Stimulated activated CD4-positive, alpha-beta T cell treated with anti-CD3 and anti-CD28 coated beads, Interleukin-1b, Interleukin-23, amount 100 ng/mL, for 4 hours (primary cell): Measurements from ENCODE around the gene KCNIP3.

Experiments
- DNase-seq, 2 donors: peaks; one replicate each; pipeline ENCODE4 v3.0.0-alpha.2; 2020; ENCODE audit warnings: low read depth in 2 of 2

KCNIP3 gene

GRCh38 chr2:95329891-95330793 lies 33.0 kb downstream of the KCNIP3 start:
- DNase-seq = no peak

GRCh38 chr2:95330794-95331338 lies 33.7 kb downstream of the KCNIP3 start:
- no peak for DNase-seq

DNA sequence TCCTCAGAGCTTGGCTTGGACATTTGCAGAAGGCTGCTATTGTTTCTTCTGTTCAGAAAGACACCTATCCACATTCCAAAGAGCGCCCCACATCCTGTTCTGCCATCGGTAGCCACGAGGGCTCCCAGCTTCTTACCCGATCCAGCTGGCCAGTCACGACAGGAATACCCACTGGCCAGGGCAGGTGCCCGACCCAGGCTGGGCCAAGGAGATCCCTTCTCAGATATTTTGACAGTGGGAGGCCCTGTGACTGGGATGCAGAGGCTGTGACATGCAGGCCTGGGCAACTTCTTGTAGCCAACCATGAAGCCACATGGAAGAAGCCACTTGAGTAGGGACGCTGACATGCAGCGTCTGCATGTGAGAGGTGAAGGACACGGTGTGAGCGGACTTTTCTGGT lies 34.5 kb downstream of the KCNIP3 start:
- DNase-seq = no peak

DNA sequence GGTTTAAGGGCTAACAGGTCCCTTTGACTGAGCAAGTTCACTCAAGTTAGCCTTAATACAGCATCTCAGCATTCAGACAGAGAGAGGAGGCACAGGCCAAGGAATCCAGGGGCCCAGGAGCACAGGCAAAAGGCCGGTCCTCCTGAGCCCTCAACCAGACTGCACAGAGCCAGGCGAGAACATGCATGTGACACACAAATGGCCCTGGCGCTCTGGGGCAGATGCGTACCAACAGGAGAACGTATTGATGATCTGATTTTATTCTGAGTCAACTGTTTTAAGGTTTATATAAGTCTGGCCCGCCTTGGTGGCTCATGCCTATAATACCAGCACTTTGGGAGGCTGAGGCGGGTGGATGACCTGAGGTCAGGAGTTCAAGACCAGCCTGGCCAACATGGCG lies 34.9 kb downstream of the KCNIP3 start:
- DNase-seq = no peak

DNA sequence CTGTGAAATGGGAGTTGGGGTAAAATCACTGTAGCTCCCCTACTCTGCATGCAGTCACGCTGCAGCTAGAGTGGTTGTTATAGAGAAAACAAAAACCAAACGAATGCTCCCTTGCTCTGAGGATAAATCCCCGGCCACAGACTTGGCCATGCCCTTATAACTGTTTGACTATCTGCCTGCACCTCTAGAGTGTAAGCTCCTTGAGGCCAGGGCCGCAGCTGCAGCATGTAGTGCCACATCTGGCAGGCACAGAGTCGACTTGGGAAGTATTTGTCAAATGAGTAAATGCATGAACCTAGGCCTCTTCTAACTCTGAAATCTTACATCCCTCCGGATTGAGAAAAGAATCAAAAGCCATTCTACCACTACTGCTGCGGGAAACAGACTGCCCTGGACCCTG lies 35.9 kb downstream of the KCNIP3 start:
- DNase-seq = no peak

GRCh38 chr2:95333888-95334338 lies 36.8 kb downstream of the KCNIP3 start:
- no peak for DNase-seq

- no peak for DNase-seq
Measured at GRCh38 chr2:95334916-95335641, 37.9 kb downstream of the KCNIP3 start.

DNA sequence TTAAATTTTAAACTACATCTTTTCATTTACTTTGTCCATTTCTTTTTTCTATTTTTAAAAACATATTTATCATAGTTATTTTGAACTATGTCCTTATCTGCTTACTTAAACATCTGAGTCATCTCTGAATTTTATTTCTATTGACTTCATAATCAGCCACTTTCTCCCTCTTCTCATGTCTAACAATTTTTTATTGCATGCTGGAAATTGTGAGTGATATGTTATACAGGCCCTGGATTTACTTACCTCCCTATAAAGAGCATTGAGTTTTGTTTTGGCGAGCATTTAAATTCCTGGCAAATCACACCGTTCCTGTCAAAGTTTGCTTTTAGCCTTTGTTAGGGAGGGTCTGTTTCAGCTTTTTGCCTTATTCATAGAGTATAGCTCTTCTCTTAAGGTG lies 39.3 kb downstream of the KCNIP3 start:
- no peak for DNase-seq

- DNase-seq = no peak
Measured at GRCh38 chr2:95337829-95338228, 40.7 kb downstream of the KCNIP3 start.

- no peak for DNase-seq
Measured at GRCh38 chr2:95342556-95343320, 45.6 kb downstream of the KCNIP3 start.

- DNase-seq = no peak
Measured at GRCh38 chr2:95343429-95344214, 46.5 kb downstream of the KCNIP3 start.

- no peak for DNase-seq
Measured at GRCh38 chr2:95344215-95344583, 47.1 kb downstream of the KCNIP3 start.

DNA sequence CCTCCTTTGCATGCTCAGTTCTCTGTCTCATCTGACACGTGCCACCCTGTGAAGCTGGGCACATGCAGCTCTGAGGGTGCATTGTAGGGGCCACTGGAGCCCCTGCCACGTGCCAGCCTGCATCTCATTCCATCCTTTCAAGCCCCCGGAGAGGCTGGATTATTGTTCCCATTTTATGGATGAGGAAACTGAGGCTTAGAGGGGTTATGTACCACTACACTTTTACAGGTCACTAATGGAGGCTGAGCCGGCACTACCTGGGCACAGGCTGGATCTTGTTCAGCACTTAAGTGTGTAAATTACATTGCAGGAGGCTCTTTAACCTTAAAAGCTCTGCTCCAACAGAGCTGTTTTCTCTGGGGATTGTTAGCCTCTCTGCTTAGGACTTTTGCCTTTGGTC lies 47.5 kb downstream of the KCNIP3 start:
- DNase-seq = no peak

DNA sequence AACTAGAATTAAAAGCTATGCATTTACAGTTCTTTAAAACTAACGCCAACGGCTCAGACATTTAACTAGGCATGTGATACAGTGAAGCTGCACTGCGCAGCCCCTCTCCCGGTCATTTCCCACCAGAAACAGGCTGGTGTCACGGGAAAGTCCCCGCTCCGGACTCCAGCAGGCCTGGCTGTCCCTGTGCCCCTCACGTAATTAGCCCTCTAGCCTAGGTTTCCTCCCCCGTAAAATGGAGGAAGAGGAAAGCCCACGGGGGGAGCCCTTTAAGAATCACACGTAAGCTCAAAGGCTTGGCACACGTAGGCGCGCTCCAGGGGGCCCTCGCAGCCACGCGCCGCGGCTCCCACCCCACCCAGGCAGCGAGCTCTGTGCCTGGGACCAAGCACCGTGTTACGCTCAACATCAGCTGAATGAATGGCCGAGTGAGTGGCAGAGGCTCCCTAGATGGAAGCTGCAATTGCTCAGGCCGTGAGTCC lies 48.0 kb downstream of the KCNIP3 start:
- DNase-seq = no peak

DNA sequence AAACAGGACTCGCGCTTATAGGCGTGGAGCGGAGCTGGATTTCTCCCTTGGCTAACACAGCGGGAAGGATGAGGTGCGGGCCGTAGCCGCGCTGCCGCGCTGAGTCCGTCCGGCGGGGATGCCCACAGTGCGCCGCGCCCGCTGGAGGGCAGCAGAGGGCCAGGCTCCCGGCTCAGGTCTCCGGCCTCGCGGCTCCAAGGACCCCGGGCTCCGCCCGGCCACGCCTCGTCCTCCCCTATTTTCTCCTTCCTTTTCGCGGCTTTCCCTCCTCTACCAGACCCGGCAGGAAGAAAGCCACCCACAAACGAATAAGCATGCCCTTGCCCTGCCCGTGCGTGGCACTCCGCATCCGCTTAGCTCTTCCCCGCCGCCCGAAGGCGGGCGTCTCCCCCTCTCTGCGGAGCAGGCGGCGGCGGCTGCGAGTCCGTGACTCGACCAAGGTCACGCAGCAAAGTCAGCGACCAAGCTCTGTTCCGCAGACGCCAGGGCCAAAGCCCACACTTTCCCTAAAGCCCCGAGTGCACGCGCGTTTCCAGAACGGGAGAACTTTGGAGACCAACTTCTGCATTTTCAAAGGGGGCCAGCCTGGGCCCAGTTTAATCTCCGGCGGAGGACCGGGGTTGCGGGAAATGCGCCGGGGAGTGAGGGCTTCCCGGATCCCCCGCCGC lies 48.5 kb downstream of the KCNIP3 start:
- DNase-seq = peak; percentile 27 to 66

- DNase-seq = no peak
Measured at GRCh38 chr2:95346231-95346737, 49.1 kb downstream of the KCNIP3 start.

GRCh38 chr2:95346738-95347671 lies 49.9 kb downstream of the KCNIP3 start:
- no peak for DNase-seq

GRCh38 chr2:95347681-95348608 lies 50.8 kb downstream of the KCNIP3 start:
- DNase-seq = no peak
